Measurements from ENCODE around the gene PIGBOS1.
A peak's percentile ranks its signal among the peaks of the same experiment; 100 is the strongest.

Gene PIGBOS1, protein sequence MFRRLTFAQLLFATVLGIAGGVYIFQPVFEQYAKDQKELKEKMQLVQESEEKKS

DNA sequence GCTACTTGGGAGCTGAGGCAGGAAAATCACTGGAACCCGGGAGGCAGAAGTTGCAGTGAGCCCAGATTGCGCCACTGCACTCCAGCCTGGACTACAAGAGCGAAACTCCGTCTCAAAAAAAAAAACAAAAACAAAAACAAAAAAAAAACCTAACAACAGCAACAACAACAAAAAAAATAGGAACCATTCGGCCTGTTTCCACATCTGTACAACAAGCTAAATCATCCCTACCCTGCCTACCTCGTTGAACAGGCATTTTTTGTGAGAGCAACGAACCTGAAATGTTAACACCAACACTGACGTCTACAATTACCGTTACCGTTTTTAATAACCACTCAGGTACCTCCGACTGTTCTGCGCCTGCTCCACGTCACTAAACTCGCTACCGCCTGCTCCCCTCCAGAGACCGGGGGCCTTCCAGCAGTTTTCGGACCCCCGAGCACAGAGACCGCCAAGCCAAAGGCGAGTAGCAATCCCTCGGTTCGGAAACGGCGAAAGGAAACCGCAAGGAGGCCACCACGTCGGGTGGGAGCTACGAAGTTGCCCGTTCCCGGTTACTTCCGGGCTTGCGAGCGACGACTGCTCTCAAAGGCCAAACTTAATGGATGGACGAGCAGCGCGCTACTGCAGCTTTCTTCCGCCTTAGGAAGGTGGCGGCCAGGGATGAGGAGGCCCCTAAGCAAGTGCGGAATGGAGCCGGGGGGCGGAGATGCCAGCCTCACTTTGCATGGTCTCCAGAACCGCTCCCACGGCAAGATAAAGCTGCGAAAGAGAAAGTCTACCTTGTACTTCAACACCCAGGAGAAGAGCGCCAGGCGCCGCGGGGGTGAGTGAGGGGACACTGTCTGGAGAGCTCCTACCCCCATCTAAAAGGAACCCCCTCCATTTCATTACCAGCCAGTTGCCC is at the start of gene PIGBOS1, which contains the start of gene PIGB:
PIGBOS1 (minus strand) TSS at position 536 of the 907 bp plus-strand sequence. CDS start 1,331 bp downstream, outside the sequence.
PIGB (plus strand) TSS at position 635 of the 907 bp plus-strand sequence; CDS start at position 664, 29 bp downstream.
- in situ Hi-C loops (cut with HindIII; ENCODE audit: low pct_ligation_motif_present, low sequenced_read_pairs) = no loop called here
- Histone ChIP-seq H3K36me3 (replicated peaks) (no peaks in the 10 kb centered on the region), H3K27ac (peak within 1 kb of the TSS; percentile 97), H3K27me3 (replicated peaks) (no peaks in the 10 kb centered on the region), H3K4me3 (ENCODE audit: low read depth, low read length) (peak within 1 kb of the TSS; percentile 95)
- DNase-seq = peak; percentile 84
- TF ChIP-seq, protein P1, sequence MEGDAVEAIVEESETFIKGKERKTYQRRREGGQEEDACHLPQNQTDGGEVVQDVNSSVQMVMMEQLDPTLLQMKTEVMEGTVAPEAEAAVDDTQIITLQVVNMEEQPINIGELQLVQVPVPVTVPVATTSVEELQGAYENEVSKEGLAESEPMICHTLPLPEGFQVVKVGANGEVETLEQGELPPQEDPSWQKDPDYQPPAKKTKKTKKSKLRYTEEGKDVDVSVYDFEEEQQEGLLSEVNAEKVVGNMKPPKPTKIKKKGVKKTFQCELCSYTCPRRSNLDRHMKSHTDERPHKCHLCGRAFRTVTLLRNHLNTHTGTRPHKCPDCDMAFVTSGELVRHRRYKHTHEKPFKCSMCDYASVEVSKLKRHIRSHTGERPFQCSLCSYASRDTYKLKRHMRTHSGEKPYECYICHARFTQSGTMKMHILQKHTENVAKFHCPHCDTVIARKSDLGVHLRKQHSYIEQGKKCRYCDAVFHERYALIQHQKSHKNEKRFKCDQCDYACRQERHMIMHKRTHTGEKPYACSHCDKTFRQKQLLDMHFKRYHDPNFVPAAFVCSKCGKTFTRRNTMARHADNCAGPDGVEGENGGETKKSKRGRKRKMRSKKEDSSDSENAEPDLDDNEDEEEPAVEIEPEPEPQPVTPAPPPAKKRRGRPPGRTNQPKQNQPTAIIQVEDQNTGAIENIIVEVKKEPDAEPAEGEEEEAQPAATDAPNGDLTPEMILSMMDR (IDR thresholded peaks at IDR 0.05; ENCODE audit: low read depth, low read length, missing control alignments) = peak; percentile 15

DNA sequence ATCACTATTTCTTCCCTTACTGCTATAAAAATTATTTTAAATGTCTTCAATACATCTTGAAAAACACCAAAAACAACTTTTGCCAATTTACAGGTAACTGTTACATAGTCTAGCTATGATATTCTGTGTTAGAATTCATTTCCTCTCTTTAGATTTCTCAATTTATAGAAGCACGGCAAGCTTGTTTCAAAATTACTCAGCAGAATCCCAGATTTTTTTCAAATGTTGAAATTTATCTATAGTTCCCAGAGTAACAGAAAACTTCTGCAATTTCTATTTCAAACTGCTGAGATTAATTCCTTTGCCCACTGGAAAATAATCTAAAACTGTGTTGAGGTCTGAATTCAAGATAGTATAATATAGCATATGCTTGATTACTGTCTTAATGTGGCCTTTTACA is 48.1 kb upstream of the PIGBOS1 start:
- Histone ChIP-seq H3K4me3 (ENCODE audit: low read depth, low read length) (no peak overlapping the region), H3K27ac (no peak overlapping the region), H3K27me3 (replicated peaks) (no peaks in the 10 kb centered on the region), H3K36me3 (replicated peaks) (no peaks in the 10 kb centered on the region)
- in situ Hi-C loops (cut with HindIII; ENCODE audit: low pct_ligation_motif_present, low sequenced_read_pairs) = no loop called here
- DNase-seq = no peak
- TF ChIP-seq, protein P1 (IDR thresholded peaks at IDR 0.05; ENCODE audit: low read depth, low read length, missing control alignments) = no peak

DNA sequence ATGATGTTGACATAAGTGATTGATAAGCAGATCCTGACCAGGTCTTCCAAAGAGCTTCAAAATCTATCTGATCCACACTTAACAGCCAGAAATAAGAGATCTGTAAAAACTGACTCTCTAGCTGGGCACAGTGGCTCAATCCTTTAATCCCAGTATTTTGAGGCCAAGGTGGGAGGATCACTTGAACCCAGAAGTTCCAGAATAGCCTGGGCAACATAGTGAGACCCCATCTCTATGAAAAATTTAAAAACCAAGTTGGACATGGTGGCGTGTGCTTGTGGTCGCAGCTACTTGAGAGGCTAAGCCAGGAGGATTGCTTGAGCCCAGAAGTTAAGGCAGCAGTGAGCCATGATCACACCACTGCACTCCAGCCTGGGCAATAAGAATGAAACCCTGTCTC is 43.7 kb upstream of the PIGBOS1 start:
- Histone ChIP-seq H3K36me3 (replicated peaks) (no peaks in the 10 kb centered on the region), H3K4me3 (ENCODE audit: low read depth, low read length) (no peak overlapping the region), H3K27me3 (replicated peaks) (no peaks in the 10 kb centered on the region), H3K27ac (no peak overlapping the region)
- no peak for DNase-seq
- TF ChIP-seq, protein P1 (IDR thresholded peaks at IDR 0.05; ENCODE audit: low read depth, low read length, missing control alignments) = no peak
- in situ Hi-C loops (cut with HindIII; ENCODE audit: low pct_ligation_motif_present, low sequenced_read_pairs) = no loop called here

DNA sequence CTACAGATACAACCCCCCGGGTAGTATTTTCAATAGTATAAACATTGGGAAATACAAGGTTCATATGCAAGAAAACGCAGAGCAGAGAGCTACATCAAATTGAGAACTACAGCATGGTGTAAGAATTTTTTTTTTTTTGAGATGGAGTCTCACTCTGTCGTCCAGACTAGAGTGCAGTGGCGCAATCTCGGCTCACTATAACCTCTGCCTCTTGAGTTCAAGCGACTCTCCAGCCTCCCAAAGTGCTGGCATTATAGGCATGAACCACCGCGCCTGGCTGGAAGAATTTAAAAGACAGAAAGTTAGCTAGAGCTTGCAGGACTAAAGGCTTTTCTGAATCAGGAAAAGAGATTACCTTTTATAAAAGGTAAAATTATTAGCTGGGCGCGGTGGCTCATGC is 42.1 kb upstream of the PIGBOS1 start:
- Histone ChIP-seq H3K27ac (no peak overlapping the region), H3K4me3 (ENCODE audit: low read depth, low read length) (no peak overlapping the region), H3K27me3 (replicated peaks) (no peaks in the 10 kb centered on the region), H3K36me3 (replicated peaks) (no peaks in the 10 kb centered on the region)
- in situ Hi-C loops (cut with HindIII; ENCODE audit: low pct_ligation_motif_present, low sequenced_read_pairs) = no loop called here
- DNase-seq = no peak
- TF ChIP-seq, protein P1 (IDR thresholded peaks at IDR 0.05; ENCODE audit: low read depth, low read length, missing control alignments) = no peak

DNA sequence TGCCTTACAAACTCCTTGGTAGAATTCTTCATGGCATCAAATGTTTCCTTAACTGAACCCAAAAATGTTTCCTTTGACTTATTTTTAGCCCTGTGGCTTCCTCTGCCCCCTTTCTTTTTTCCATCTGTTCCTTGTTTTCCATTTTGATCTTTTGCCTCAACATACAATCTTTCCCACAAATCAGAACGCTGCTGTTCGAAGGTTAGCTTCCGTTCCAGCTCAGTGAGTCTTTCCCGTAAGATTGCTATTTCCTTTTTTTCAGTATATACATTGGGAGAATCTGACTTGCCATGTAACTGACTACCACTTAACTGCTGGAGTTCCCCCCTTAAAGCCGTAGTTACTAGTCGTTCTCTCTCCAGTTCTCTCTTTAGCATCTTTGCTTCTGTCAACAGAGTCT is 41.3 kb upstream of the PIGBOS1 start:
- TF ChIP-seq, protein P1 (IDR thresholded peaks at IDR 0.05; ENCODE audit: low read depth, low read length, missing control alignments) = no peak
- Histone ChIP-seq H3K27me3 (replicated peaks) (no peaks in the 10 kb centered on the region), H3K27ac (no peak overlapping the region), H3K36me3 (replicated peaks) (no peaks in the 10 kb centered on the region), H3K4me3 (ENCODE audit: low read depth, low read length) (no peak overlapping the region)
- DNase-seq = no peak
- in situ Hi-C loops (cut with HindIII; ENCODE audit: low pct_ligation_motif_present, low sequenced_read_pairs) = no loop called here
